ENCODE results near the gene XYLT1.

Gene XYLT1

GRCh38 chr16:17440131-17440530 lies 30.6 kb downstream of the XYLT1 start:
- no peaks in the 10 kb centered on the region for H3K9me3 ChIP-seq (ENCODE audit: severe bottlenecking)
- no peak overlapping the region for H3K4me3 ChIP-seq (ENCODE audit: severe bottlenecking)
- DNase-seq (ENCODE audit: low spot score) (no peak), ATAC-seq (ENCODE audit: low read depth) (no peak)
- H3K27ac ChIP-seq (ENCODE audit: poor library complexity, severe bottlenecking) = no peak overlapping the region
- TF ChIP-seq CTCF (IDR thresholded peaks at IDR 0.05; ENCODE audit: poor library complexity, severe bottlenecking) = no peak
- H3K27me3 ChIP-seq (ENCODE audit: insufficient read depth, poor library complexity, severe bottlenecking) = no peaks in the 10 kb centered on the region
- H3K36me3 ChIP-seq (ENCODE audit: low read depth) = no peaks in the 10 kb centered on the region
- H3K4me1 ChIP-seq (ENCODE audit: insufficient read depth, poor library complexity, severe bottlenecking) = no peaks in the 10 kb centered on the region

- Histone ChIP-seq H3K27ac (ENCODE audit: poor library complexity, severe bottlenecking) (no peak overlapping the region), H3K27me3 (ENCODE audit: insufficient read depth, poor library complexity, severe bottlenecking) (no peaks in the 10 kb centered on the region), H3K4me1 (ENCODE audit: insufficient read depth, poor library complexity, severe bottlenecking) (no peaks in the 10 kb centered on the region), H3K36me3 (ENCODE audit: low read depth) (no peaks in the 10 kb centered on the region), H3K4me3 (ENCODE audit: severe bottlenecking) (no peak overlapping the region), H3K9me3 (ENCODE audit: severe bottlenecking) (no peaks in the 10 kb centered on the region)
- DNase-seq (ENCODE audit: low spot score) = no peak
- TF ChIP-seq CTCF (IDR thresholded peaks at IDR 0.05; ENCODE audit: poor library complexity, severe bottlenecking) = no peak
- ATAC-seq (ENCODE audit: low read depth) = no peak
These were observed 31.2 kb downstream of the XYLT1 start for GRCh38 chr16:17439580-17439979.

- Histone ChIP-seq H3K4me1 (ENCODE audit: insufficient read depth, poor library complexity, severe bottlenecking) (no peaks in the 10 kb centered on the region), H3K36me3 (ENCODE audit: low read depth) (no peaks in the 10 kb centered on the region), H3K4me3 (ENCODE audit: severe bottlenecking) (no peak overlapping the region), H3K27ac (ENCODE audit: poor library complexity, severe bottlenecking) (no peak overlapping the region), H3K27me3 (ENCODE audit: insufficient read depth, poor library complexity, severe bottlenecking) (no peaks in the 10 kb centered on the region), H3K9me3 (ENCODE audit: severe bottlenecking) (no peaks in the 10 kb centered on the region)
- ATAC-seq (ENCODE audit: low read depth) = no peak
- TF ChIP-seq CTCF (IDR thresholded peaks at IDR 0.05; ENCODE audit: poor library complexity, severe bottlenecking) = no peak
- no peak for DNase-seq (ENCODE audit: low spot score)
These were observed 32.8 kb downstream of the XYLT1 start for GRCh38 chr16:17437981-17438380.

GRCh38 chr16:17437127-17437720 lies 33.5 kb downstream of the XYLT1 start:
- Histone ChIP-seq H3K4me1 (ENCODE audit: insufficient read depth, poor library complexity, severe bottlenecking) (no peaks in the 10 kb centered on the region), H3K27ac (ENCODE audit: poor library complexity, severe bottlenecking) (no peak overlapping the region), H3K27me3 (ENCODE audit: insufficient read depth, poor library complexity, severe bottlenecking) (no peaks in the 10 kb centered on the region), H3K36me3 (ENCODE audit: low read depth) (no peaks in the 10 kb centered on the region), H3K4me3 (ENCODE audit: severe bottlenecking) (no peak overlapping the region), H3K9me3 (ENCODE audit: severe bottlenecking) (no peaks in the 10 kb centered on the region)
- ATAC-seq (ENCODE audit: low read depth) = no peak
- DNase-seq (ENCODE audit: low spot score) = no peak
- no peak for TF ChIP-seq CTCF (IDR thresholded peaks at IDR 0.05; ENCODE audit: poor library complexity, severe bottlenecking)

GRCh38 chr16:17435318-17435717 lies 35.4 kb downstream of the XYLT1 start:
- no peak overlapping the region for H3K27ac ChIP-seq (ENCODE audit: poor library complexity, severe bottlenecking)

More at GRCh38 chr16:17435318-17435717, 35.4 kb downstream of the XYLT1 start:
- DNase-seq (ENCODE audit: low spot score) = no peak
- Histone ChIP-seq H3K4me1 (ENCODE audit: insufficient read depth, poor library complexity, severe bottlenecking) (no peaks in the 10 kb centered on the region), H3K27me3 (ENCODE audit: insufficient read depth, poor library complexity, severe bottlenecking) (no peaks in the 10 kb centered on the region), H3K36me3 (ENCODE audit: low read depth) (no peaks in the 10 kb centered on the region), H3K4me3 (ENCODE audit: severe bottlenecking) (no peak overlapping the region), H3K9me3 (ENCODE audit: severe bottlenecking) (no peaks in the 10 kb centered on the region)
- no peak for TF ChIP-seq CTCF (IDR thresholded peaks at IDR 0.05; ENCODE audit: poor library complexity, severe bottlenecking)
- no peak for ATAC-seq (ENCODE audit: low read depth)
